Measurements from ENCODE around the gene HSD17B13. TPM values are rescaled to one million over a fixed set of nuclear protein-coding genes. Genes with fewer than 3 reads are reported as not detected.

Gene HSD17B13
- total RNA-seq, 4 donors from 2014 or later = 1.2 to 1.7 TPM; not detected in 2

DNA sequence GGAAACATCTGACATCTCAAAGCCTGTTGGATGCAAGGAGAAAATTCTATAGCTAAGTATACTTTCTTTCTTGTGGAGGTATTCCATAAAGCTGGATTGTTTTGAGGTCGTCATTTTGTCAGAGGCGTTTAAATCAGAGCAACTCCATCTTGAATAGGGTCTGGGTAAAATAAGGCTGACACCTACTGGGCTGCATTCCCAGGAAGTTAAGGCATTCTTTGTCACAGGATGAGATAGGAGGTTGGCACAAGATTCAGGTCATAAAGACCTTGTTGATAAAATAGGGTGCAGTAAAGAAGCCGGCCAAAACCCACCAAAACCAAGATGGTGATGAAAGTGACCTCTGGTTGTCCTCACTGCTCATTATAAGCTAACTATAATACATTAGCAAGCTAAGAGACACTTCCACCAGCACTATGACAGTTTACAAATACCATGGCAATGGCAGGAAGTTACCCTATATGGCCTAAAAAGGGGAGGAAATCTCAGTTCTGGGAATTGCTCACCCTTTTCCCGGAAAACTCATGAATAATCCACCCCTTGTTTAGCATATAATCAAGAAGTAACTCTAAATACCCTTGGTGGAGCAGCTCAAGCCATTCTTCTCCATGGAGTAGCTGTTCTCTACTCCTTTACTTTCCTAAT lies 11.9 kb downstream of the HSD17B13 start:
- TF ChIP-seq EP300 (IDR thresholded peaks at IDR 0.05) (no peak), POLR2A (IDR thresholded peaks at IDR 0.05) (no peak)
- TF ChIP-seq, protein P1, sequence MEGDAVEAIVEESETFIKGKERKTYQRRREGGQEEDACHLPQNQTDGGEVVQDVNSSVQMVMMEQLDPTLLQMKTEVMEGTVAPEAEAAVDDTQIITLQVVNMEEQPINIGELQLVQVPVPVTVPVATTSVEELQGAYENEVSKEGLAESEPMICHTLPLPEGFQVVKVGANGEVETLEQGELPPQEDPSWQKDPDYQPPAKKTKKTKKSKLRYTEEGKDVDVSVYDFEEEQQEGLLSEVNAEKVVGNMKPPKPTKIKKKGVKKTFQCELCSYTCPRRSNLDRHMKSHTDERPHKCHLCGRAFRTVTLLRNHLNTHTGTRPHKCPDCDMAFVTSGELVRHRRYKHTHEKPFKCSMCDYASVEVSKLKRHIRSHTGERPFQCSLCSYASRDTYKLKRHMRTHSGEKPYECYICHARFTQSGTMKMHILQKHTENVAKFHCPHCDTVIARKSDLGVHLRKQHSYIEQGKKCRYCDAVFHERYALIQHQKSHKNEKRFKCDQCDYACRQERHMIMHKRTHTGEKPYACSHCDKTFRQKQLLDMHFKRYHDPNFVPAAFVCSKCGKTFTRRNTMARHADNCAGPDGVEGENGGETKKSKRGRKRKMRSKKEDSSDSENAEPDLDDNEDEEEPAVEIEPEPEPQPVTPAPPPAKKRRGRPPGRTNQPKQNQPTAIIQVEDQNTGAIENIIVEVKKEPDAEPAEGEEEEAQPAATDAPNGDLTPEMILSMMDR (IDR thresholded peaks at IDR 0.05) = no peak
- Histone ChIP-seq H3K27ac (no peak overlapping the region), H3K27me3 (no peaks in the 10 kb centered on the region), H3K4me1 (peaks cover 0 to 12% (median 5%) of the 10 kb centered on the region in 4 donors), H3K9me3 (no peaks in the 10 kb centered on the region), H3K36me3 (peaks cover 0 to 4% (median 0%) of the 10 kb centered on the region in 3 donors), H3K4me3 (no peak overlapping the region)
- DNase-seq (ENCODE audit: low spot score in 2 of 2) = no peak
- 75 to 82% methylated on average over 4 of the region's 4 CpGs for WGBS, 2 donors

DNA sequence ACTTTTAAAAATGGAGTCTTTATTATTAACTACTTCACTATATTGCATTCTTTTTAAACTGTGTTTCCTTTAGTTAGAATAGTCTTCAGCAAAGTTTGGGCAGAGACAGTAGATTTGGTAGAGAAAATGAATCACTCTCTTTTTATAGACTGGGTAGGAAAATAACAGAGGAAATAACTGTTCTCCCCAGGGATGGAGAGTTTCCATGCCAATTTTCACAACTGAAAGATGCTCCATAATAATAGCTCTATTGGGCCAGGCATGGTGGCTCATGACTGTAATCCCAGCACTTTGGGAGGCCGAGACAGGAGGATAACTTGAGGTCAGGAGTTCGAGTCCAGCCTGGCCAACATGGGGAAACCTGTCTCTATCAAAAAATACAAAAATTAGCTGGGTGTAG lies 13.1 kb downstream of the HSD17B13 start:
- TF ChIP-seq, protein P1 (IDR thresholded peaks at IDR 0.05) = no peak
- TF ChIP-seq POLR2A (IDR thresholded peaks at IDR 0.05) (no peak), EP300 (IDR thresholded peaks at IDR 0.05) (no peak)
- Histone ChIP-seq H3K4me3 (no peak overlapping the region), H3K27ac (no peak overlapping the region), H3K27me3 (no peaks in the 10 kb centered on the region), H3K4me1 (peaks cover 0 to 12% (median 3%) of the 10 kb centered on the region in 4 donors), H3K9me3 (no peaks in the 10 kb centered on the region), H3K36me3 (peaks cover 0 to 4% (median 0%) of the 10 kb centered on the region in 3 donors)
- WGBS, 2 donors = 71 to 80% methylated on average over 2 of the region's 2 CpGs
- no peak for DNase-seq (ENCODE audit: low spot score in 2 of 2)

DNA sequence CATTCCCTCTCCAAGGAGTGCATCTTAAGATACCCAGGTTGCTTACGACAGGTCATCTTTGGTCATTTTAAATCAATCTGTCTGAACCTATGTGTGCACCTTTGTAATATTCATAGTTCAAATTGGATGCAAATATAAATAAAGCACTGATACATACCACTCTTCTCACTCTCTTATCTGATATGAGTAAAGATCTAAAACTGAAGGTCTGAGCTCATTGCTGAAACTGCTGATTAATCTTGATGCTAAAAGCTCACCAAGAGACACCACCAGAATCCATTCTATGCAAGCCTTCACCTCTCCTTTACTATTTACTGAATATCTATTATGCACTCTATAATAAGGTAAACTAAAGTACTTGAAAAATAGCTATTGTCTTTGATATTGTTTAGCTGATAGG lies 16.6 kb downstream of the HSD17B13 start:
- H3K4me1 ChIP-seq = no peaks in the 10 kb centered on the region
- no peak for DNase-seq (ENCODE audit: low spot score in 2 of 2)
- no peaks in the 10 kb centered on the region for H3K9me3 ChIP-seq
- peaks cover 0 to 4% (median 0%) of the 10 kb centered on the region in 3 donors for H3K36me3 ChIP-seq
- no peak overlapping the region for H3K27ac ChIP-seq
- no peak overlapping the region for H3K4me3 ChIP-seq
- TF ChIP-seq EP300 (IDR thresholded peaks at IDR 0.05) (no peak), POLR2A (IDR thresholded peaks at IDR 0.05) (no peak)
- TF ChIP-seq, protein P1 (IDR thresholded peaks at IDR 0.05) = no peak
- 93 to 97% methylated on average over 1 of the region's 1 CpG for WGBS, 2 donors
- no peaks in the 10 kb centered on the region for H3K27me3 ChIP-seq

DNA sequence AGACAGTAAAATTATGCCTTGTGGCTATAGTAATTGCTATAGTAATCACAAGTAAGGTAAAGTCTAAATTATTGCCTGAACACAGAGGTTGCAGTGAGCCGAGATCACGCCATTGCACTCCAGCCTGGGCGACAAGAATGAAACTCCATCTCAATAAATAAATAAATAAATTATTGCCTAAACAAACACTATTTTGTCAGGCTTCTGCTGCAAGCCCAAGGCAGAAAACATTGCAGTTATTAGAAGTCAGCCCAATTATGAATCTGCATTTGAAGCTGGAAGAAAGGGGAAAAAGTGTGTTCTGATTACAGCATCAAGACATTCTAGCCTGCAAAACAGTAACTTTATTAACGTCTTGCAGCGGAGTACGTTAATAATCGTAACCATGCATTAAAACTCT lies 17.1 kb downstream of the HSD17B13 start:
- 83 to 91% methylated on average over 7 of the region's 7 CpGs for WGBS, 2 donors
- no peak overlapping the region for H3K4me3 ChIP-seq

More for the DNA sequence above, 17.1 kb downstream of the HSD17B13 start:
- no peak overlapping the region for H3K27ac ChIP-seq
- peaks cover 0 to 4% (median 0%) of the 10 kb centered on the region in 3 donors for H3K36me3 ChIP-seq
- H3K9me3 ChIP-seq = no peaks in the 10 kb centered on the region
- no peaks in the 10 kb centered on the region for H3K27me3 ChIP-seq
- no peaks in the 10 kb centered on the region for H3K4me1 ChIP-seq
- no peak for DNase-seq (ENCODE audit: low spot score in 2 of 2)
- TF ChIP-seq, protein P1 (IDR thresholded peaks at IDR 0.05) = no peak
- TF ChIP-seq EP300 (IDR thresholded peaks at IDR 0.05) (no peak), POLR2A (IDR thresholded peaks at IDR 0.05) (no peak)

Data from tibial nerve (tissue), 4 donors.